Small intestine (tissue), 16 donors: ENCODE results near the gene GAST. TPM values are rescaled to one million over a fixed set of nuclear protein-coding genes. Genes with fewer than 3 reads are reported as not detected.

Source experiments
- DNase-seq, 2 donors: peaks; one replicate each; pipeline versions ENCODE4 v3.0.0 to v3.0.0-alpha.2; 2013
- FAIRE-seq: peaks from 2 replicates; lab custom pipeline; 2012; peaks lifted over from hg19 to GRCh38; lab: Jason Lieb, UNC
- H3K27ac ChIP-seq, 3 donors: one replicate each; pipeline ENCODE4 v1.5.1; 2013; ENCODE audit warnings: low read length in 2 of 3, mild to moderate bottlenecking in 2 of 3, control low read depth in 1 of 3, inconsistent platforms in 1 of 3, low read depth in 1 of 3, moderate library complexity in 1 of 3
- H3K27me3 ChIP-seq, 3 donors: one replicate each; pipeline ENCODE4 v1.6.1; 2013; ENCODE audit warnings: low read length in 3 of 3, inconsistent platforms in 1 of 3; ENCODE audit not compliant: control insufficient read depth in 3 of 3, insufficient read depth in 3 of 3
- H3K36me3 ChIP-seq, 3 donors: one replicate each; pipeline ENCODE4 v1.6.1; 2013; ENCODE audit warnings: low read length in 3 of 3, inconsistent platforms in 1 of 3, low read depth in 1 of 3, mild to moderate bottlenecking in 1 of 3, moderate library complexity in 1 of 3; ENCODE audit not compliant: control insufficient read depth in 3 of 3, insufficient read depth in 2 of 3
- H3K4me1 ChIP-seq, 3 donors: one replicate each; pipeline ENCODE4 v1.6.1; 2013; ENCODE audit warnings: low read length in 2 of 3, inconsistent platforms in 1 of 3, low read depth in 1 of 3, mild to moderate bottlenecking in 1 of 3, moderate library complexity in 1 of 3; ENCODE audit not compliant: control insufficient read depth in 3 of 3, insufficient read depth in 2 of 3
- H3K4me3 ChIP-seq, 3 donors: one replicate each; pipeline ENCODE4 v1.5.1; 2013; ENCODE audit warnings: low read length in 3 of 3, control low read depth in 1 of 3, inconsistent platforms in 1 of 3, low read depth in 1 of 3, mild to moderate bottlenecking in 1 of 3, moderate library complexity in 1 of 3
- H3K9me3 ChIP-seq, 2 donors: one replicate each; pipeline ENCODE4 v1.6.1; 2013; ENCODE audit warnings: low read depth in 1 of 2, low read length in 1 of 2; ENCODE audit not compliant: control insufficient read depth in 2 of 2, insufficient read depth in 1 of 2
- WGBS, 3 donors: extraction: QIAGEN DNeasy Blood & Tissue Kit; methylation state at CpG; one replicate each; pipeline ENCODE4 v1.1.7; 2013; 5-methylcytosine and 5-hydroxymethylcytosine counted together
- long read RNA-seq, 10 donors: transcript quantifications; one replicate each; lab custom pipeline, GENCODE V29; 2026
- polyA plus RNA-seq, 4 donors: library from polyadenylated mRNA; stranded (reverse) in 3 of 4; unstranded in 1 of 4; fragments of 200-250 nt in 3 of 4; fragments of 120-200 nt in 1 of 4; gene quantifications; one replicate each; pipeline versions ENCODE4 v1.2.1 to v1.2.3, GENCODE V29; 2013
- donor health status: healthy with polysubstance abuse.
- donor health status: control.
- donor health status: control.
- donor health status: Bipolar disorder and iron deficiency.
- donor health status: healthy.

GAST gene, protein sequence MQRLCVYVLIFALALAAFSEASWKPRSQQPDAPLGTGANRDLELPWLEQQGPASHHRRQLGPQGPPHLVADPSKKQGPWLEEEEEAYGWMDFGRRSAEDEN
- 1 to 10 TPM in 1 of 4 donors, not detected in 3; 1.9 TPM for polyA plus RNA-seq
- long read RNA-seq, donor 1 = 0 reads
- long read RNA-seq, donor 2, partial matches to known transcripts = 0 of 1 reads
- long read RNA-seq, donor 2, other reads (novel, unspliced or antisense) = 0 of 1 reads
- long read RNA-seq, donor 3 = 0 reads
- long read RNA-seq, donor 4 = 0 reads
- long read RNA-seq, donor 5 = 0 reads
- long read RNA-seq, donor 6 = 0 reads
- long read RNA-seq, donor 7 = 0 reads
- long read RNA-seq, donor 8 = 0 reads
- long read RNA-seq, donor 9 = 0 reads
- long read RNA-seq, donor 10, transcript GAST-201 (3 exons, 470 nt) = major isoform, 109 of 142 reads
- long read RNA-seq, donor 10, partial matches to known transcripts = 33 of 142 reads
- long read RNA-seq, donor 10, other reads (novel, unspliced or antisense) = 0 of 142 reads

DNA sequence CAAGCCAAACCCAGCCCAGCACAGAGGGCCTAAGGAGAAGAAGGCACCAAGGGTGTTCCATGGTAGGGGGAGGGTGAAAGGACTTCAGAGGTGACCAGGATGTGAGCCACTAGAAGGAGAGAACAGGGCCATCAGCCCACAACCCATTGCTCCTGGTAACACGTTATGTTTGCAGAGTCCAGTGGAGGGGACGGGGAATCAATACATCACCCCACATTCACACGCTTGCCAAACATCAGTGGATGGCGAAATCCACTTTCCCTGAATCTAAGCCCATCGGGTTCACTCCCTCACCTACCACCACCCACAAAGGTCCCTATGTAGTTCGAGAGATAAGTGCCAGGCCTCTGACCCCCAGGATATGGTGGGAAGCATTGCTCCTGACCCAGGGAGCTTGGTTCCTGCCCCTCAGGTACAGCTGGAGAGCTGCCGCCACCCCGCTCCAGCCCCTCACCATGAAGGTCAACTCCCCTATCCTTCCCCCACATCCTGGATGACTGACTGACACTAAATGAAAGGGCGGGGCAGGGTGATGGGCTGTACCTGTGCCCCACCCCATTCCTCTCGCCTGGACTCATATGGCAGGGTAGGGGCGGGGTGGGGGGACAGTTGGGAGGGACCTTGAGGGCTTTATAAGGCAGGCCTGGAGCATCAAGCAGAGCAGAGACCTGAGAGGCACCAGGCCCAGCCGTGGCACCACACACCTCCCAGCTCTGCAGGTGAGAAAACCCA lies at the start of gene GAST:
Gene GAST, plus strand, starts transcription at position 663 of the 732 bp plus-strand sequence. CDS start 3,106 bp downstream, outside the sequence.
- Histone ChIP-seq H3K4me3 (no peak within 1 kb of the TSS), H3K27ac (no peak within 1 kb of the TSS), H3K4me1 (no peaks in the 10 kb centered on the region), H3K9me3 (no peaks in the 10 kb centered on the region), H3K36me3 (no peaks in the 10 kb centered on the region), H3K27me3 (peaks cover 0 to 12% (median 4%) of the 10 kb centered on the region in 3 donors)
- WGBS, 3 donors = 68 to 84% (median 77%) methylated on average over 11 to 12 of the region's 12 CpGs
- FAIRE-seq = no peak
- no peak for DNase-seq

GRCh38 chr17:41663451-41664171 lies 48.5 kb upstream of the GAST start:
- FAIRE-seq = no peak
- H3K4me3 ChIP-seq = no peak overlapping the region
- WGBS, 3 donors = 69 to 75% (median 73%) methylated on average over 8 of the region's 8 CpGs
- H3K36me3 ChIP-seq = peaks cover 0 to 3% (median 0%) of the 10 kb centered on the region in 3 donors
- H3K27ac ChIP-seq = no peak overlapping the region
- DNase-seq = no peak
- H3K27me3 ChIP-seq = no peaks in the 10 kb centered on the region
- no peaks in the 10 kb centered on the region for H3K9me3 ChIP-seq
- peaks cover 0 to 29% (median 3%) of the 10 kb centered on the region in 3 donors for H3K4me1 ChIP-seq

GRCh38 chr17:41664172-41664457 lies 48.0 kb upstream of the GAST start:
- H3K9me3 ChIP-seq = no peaks in the 10 kb centered on the region
- no peak overlapping the region for H3K27ac ChIP-seq
- no peaks in the 10 kb centered on the region for H3K27me3 ChIP-seq
- DNase-seq (no peak), FAIRE-seq (no peak)
- H3K36me3 ChIP-seq = peaks cover 0 to under 1% (median 0%) of the 10 kb centered on the region in 3 donors
- peaks cover 0 to 24% (median 3%) of the 10 kb centered on the region in 3 donors for H3K4me1 ChIP-seq
- H3K4me3 ChIP-seq = no peak overlapping the region
- WGBS, 3 donors = 80 to 94% (median 92%) methylated on average over 2 of the region's 2 CpGs

GRCh38 chr17:41664587-41665565 lies 47.3 kb upstream of the GAST start:
- Histone ChIP-seq H3K27ac (peak overlapping the region in 2 of 3 donors; percentile 38 to 66), H3K4me3 (peak overlapping the region in 2 of 3 donors; percentile 35 to 53), H3K4me1 (peaks cover 0 to 19% (median 3%) of the 10 kb centered on the region in 3 donors), H3K9me3 (no peaks in the 10 kb centered on the region), H3K36me3 (no peaks in the 10 kb centered on the region), H3K27me3 (no peaks in the 10 kb centered on the region)
- DNase-seq (no peak), FAIRE-seq (no peak)
- 39 to 44% (median 43%) methylated on average over 15 of the region's 15 CpGs for WGBS, 3 donors

- Histone ChIP-seq H3K27me3 (no peaks in the 10 kb centered on the region), H3K4me1 (peaks cover 0 to 19% (median 3%) of the 10 kb centered on the region in 3 donors), H3K36me3 (no peaks in the 10 kb centered on the region), H3K4me3 (peak overlapping the region in 2 of 3 donors; percentile 50 to 53), H3K9me3 (no peaks in the 10 kb centered on the region), H3K27ac (peak overlapping the region; percentile 53 to 92 (median 84))
- FAIRE-seq (no peak), DNase-seq (peak; percentile 88 to 94)
- WGBS, 3 donors = 0 to 2% (median 2%) methylated on average over 33 to 39 of the region's 39 CpGs
These were observed 46.4 kb upstream of the GAST start for GRCh38 chr17:41665566-41666236.

DNA sequence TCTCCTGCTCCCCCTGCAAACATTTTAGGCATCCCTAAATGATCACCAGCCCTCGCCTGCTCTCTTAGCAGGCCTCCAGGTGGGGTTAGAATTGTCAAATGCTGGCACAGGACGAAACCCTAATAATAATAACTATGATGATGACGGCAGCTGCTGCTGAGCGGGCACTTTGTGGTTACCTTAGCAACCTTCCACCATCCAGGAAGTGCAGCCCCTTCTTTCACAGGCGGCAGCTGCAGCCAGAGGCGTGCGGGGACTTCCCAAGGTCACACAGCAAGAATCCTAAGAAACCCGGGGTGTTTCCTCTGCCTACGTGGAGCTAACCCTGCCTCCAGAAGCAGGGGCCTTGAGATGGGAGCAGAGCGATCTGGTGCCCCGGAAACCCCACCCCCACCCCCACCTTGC lies 45.9 kb upstream of the GAST start:
- DNase-seq (peak; percentile 42 to 74), FAIRE-seq (no peak)
- Histone ChIP-seq H3K36me3 (no peaks in the 10 kb centered on the region), H3K4me1 (peaks cover 0 to 19% (median 3%) of the 10 kb centered on the region in 3 donors), H3K4me3 (peak overlapping the region in 2 of 3 donors; percentile 50 to 53), H3K27ac (peak overlapping the region; percentile 53 to 92 (median 84)), H3K9me3 (no peaks in the 10 kb centered on the region), H3K27me3 (no peaks in the 10 kb centered on the region)
- 1 to 2% (median 1%) methylated on average over 11 of the region's 11 CpGs for WGBS, 3 donors

DNA sequence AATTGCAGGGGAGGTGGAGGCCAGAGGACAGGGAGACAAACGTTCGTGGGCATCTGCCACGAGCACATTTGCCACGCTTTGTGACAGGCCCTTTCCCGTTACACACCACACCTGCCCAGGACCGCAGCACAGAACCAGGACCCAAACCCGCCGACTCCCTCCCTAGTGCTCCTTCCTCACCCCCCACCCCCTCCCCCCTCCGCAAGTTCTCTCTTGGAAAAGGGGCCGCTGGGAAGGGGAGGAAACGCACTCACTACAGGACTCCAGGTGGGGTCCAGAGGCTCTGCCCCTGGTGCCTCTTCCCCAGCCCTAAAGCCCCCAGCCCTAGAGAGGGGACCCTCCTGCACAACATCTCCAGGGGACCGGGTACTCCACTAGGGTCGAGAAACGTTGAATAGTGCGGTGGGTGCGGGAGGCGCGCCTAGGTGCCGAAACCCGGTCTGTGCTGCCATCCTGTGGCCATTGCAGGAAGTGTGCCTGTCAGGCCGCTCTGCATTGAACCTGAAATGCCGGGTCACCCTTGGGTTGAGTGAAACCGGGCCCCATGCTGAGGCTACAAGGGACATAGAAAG lies 45.3 kb upstream of the GAST start:
- H3K27ac ChIP-seq = peak overlapping the region; percentile 59 to 92 (median 84)
- H3K36me3 ChIP-seq = no peaks in the 10 kb centered on the region
- WGBS, 3 donors = 0 to 2% (median 0%) methylated on average over 16 to 23 of the region's 23 CpGs
- H3K9me3 ChIP-seq = no peaks in the 10 kb centered on the region
- DNase-seq = peak; percentile 81 to 91
- peaks cover 0 to 19% (median 3%) of the 10 kb centered on the region in 3 donors for H3K4me1 ChIP-seq
- no peaks in the 10 kb centered on the region for H3K27me3 ChIP-seq
- peak overlapping the region in 2 of 3 donors; percentile 50 to 53 for H3K4me3 ChIP-seq
- no peak for FAIRE-seq
